GM12865 (cell line): Measurements from ENCODE around the gene YIPF3.

Experiments used
- DNase-seq: peaks from one replicate; pipeline ENCODE4 v3.0.0; 2010; ENCODE audit warnings: low read depth
- H3K4me3 ChIP-seq: 2 replicates; pipeline ENCODE4 v1.5.1; 2011; ENCODE audit warnings: mild to moderate bottlenecking, low read depth, low read length, control low read depth
- CTCF ChIP-seq: IDR thresholded peaks from 2 replicates; pipeline ENCODE4 v1.5.1; 2011; ENCODE audit warnings: low read length, control low read depth, low read depth, inconsistent platforms; ENCODE audit not compliant: insufficient read depth; ENCODE audit errors: missing control alignments

The YIPF3 gene

GRCh38 chr6:43481075-43481474 is 35.7 kb downstream of the YIPF3 start:
- H3K4me3 ChIP-seq: no peak overlapping the region
- TF ChIP-seq CTCF: no peak
- no peak for DNase-seq

GRCh38 chr6:43478008-43478372 is 38.7 kb downstream of the YIPF3 start:
- TF ChIP-seq CTCF: no peak
- no peak for DNase-seq
- peak overlapping the region; percentile 95 for H3K4me3 ChIP-seq

- DNase-seq: peak; percentile 88
- TF ChIP-seq CTCF: no peak
- H3K4me3 ChIP-seq: peak within 1 kb of the TSS; percentile 95
Observed at GRCh38 chr6:43477235-43478007, 39.3 kb downstream of the YIPF3 start, which contains the start of gene TJAP1. TJAP1 (plus strand) TSS chr6:43477570; CDS start chr6:43499002, 21,432 bp downstream.

GRCh38 chr6:43476746-43477145 is 40.0 kb downstream of the YIPF3 start:
- TF ChIP-seq CTCF: no peak
- no peak for DNase-seq
- peak overlapping the region; percentile 95; the same call in 1 of the 2 replicates for H3K4me3 ChIP-seq

GRCh38 chr6:43475516-43475915 is 41.2 kb downstream of the YIPF3 start:
- no peak for TF ChIP-seq CTCF
- H3K4me3 ChIP-seq: no peak overlapping the region
- DNase-seq: no peak

GRCh38 chr6:43472515-43472914 is 44.2 kb downstream of the YIPF3 start:
- no peak for DNase-seq
- TF ChIP-seq CTCF: no peak

GRCh38 chr6:43471399-43471798 is 45.3 kb downstream of the YIPF3 start:
- H3K4me3 ChIP-seq: no peak overlapping the region
- no peak for DNase-seq
- no peak for TF ChIP-seq CTCF

More at GRCh38 chr6:43472515-43472914, 44.2 kb downstream of the YIPF3 start:
- no peak overlapping the region for H3K4me3 ChIP-seq
